ENCODE data around the gene FRMD4A.

- TF ChIP-seq, protein P1, sequence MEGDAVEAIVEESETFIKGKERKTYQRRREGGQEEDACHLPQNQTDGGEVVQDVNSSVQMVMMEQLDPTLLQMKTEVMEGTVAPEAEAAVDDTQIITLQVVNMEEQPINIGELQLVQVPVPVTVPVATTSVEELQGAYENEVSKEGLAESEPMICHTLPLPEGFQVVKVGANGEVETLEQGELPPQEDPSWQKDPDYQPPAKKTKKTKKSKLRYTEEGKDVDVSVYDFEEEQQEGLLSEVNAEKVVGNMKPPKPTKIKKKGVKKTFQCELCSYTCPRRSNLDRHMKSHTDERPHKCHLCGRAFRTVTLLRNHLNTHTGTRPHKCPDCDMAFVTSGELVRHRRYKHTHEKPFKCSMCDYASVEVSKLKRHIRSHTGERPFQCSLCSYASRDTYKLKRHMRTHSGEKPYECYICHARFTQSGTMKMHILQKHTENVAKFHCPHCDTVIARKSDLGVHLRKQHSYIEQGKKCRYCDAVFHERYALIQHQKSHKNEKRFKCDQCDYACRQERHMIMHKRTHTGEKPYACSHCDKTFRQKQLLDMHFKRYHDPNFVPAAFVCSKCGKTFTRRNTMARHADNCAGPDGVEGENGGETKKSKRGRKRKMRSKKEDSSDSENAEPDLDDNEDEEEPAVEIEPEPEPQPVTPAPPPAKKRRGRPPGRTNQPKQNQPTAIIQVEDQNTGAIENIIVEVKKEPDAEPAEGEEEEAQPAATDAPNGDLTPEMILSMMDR (IDR thresholded peaks at IDR 0.05): no peak
- TF ChIP-seq ZFX (IDR thresholded peaks at IDR 0.05; ENCODE audit: borderline replicate concordance): no peak
Observed at GRCh38 chr10:14162629-14163344, 167.9 kb downstream of the FRMD4A start.
